ENCODE measurements around the gene ITPR3. TPM values are rescaled to one million over a fixed set of nuclear protein-coding genes. Genes with fewer than 3 reads are reported as not detected.

ITPR3 gene
- 31.7 and 31.9 TPM in 2 replicates for total RNA-seq

DNA sequence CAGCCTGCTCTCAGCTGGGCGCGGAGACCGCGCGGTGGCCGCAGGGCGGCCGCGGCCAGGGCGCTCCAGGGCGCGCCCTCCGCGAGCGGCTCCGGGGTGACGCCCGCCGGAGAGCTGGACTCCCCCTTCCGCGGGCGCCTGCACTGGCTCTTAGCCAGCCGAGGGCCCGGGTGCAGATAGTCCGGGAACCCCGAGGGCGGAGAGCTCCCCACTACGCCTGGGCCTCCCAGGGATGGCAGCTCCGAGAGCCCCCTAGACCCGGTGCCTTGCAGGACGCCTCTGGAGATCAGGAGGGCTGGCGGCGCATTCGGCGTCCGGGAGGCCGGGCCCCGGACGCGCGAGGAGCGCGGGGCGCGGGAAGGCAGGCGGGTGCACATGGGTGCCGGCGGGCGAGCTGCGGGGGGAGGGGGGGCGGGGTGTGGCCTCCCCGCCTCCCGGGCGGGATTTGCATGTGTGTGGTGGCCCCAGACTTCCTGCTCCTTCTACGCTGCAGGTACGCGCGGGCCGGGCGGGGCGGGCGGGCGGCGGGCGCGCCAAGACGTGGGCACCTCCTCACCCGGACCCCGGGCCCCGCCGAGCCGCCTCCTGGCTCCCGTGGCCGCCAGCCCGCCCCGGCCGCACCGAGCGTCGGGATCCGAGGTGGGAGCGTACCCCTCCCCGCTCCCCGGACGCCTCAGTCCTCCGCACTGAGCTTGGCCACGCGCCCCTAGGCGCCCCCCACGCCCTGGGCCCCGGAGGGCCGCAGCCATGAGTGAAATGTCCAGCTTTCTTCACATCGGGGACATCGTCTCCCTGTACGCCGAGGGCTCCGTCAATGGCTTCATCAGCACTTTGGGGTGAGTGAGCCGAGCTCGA lies at the start of gene ITPR3:
ITPR3 (plus strand) TSS at position 467 of the 855 bp plus-strand sequence; CDS start at position 748, 281 bp downstream.

DNA sequence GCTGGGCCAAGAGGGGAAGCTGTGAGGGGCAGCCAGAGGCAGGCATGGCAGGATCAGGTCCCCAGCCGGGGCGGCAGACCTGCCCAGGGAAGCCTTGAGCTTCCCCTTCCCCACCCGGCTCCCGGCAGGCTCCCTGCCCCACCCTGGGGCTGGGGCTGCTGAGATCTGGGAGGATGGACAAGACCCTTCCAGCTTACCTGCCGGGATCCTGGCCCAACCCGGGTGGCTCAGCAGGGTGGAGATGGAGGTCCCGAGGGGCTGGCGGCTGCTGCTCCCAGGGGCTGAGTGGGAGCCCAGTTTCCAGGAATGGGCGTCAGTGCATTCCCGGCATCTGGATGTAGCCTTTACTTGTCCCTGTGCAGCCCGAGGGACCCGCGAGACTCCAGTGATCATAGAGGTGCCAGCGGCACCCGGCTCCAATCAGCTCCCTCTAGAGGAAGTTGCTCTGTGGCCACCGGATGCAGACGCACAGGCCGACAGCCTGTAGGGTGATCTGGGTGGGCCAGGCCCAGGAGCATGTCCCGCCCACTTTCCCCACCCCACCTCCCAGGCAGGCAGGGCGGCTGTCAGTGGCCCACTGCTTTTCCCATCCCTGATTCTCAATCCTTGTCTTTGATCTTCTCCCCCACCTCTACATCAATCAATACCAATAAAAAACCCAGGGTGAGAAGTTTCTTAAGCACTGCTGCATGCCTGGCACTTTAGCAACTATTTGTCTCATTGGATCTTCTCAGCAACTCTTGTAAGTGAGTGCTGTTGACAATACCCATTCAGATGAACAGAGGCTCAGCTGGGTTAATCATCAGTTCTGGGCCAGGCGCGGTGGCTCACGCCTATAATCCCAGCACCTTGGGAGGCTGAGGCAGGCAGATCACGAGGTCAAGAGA lies 41.1 kb upstream of the ITPR3 start, which contains the start of gene BAK1:
BAK1 (minus strand) TSS at position 449 of the 887 bp plus-strand sequence. CDS start 2,672 bp downstream, outside the sequence.

DNA sequence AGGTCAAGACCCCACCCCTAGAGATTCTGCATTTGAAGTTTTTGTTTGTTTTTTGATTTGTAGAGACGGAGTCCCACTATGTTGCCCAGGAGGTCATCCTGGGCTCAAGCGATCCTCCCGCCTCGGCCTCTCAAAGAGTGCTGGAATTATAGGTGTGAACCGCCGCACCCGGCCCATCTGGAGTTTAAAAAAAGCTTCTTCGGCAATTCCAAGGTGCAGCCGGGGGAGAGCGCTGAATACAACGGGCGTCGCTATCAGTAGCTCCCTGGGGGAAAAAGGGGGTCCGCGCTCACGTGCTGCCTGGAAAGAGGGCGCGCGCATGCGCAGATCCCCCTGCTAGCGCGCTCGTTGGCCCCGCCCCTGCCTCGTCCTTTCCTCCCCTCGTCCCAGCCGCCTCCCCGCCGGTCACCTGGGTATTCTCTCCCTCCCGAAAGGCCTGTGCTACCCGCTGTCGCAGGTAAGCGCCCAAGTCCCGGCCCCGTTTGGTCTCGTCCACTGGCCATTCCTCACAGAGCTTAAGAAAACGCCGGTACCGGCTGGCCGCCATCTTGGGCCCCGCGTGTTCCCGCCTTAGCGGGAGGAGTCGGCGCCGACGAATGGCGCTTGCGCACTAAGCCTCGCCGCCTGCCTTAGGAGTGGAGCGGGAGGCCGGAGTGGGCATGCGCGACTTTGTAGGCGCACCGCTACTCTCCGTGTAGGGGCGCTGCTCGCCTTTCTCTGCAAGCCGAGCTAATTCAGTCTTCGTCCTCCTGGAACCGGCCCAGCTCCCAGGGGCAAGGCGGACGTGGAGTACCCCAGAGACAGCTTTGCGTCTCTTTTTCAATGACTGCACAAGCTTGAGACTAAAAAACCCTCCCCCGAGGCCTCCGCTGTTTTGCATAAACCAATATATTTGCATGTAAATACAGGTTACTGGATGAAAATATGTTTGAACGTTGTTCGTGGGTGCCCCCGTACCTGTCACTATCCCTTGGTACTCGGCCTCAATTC lies 90.3 kb downstream of the ITPR3 start, which contains the start of gene UQCC2:
UQCC2 (minus strand) TSS at position 561 of the 990 bp plus-strand sequence; CDS start at position 547, 14 bp downstream.

Other genes with a start within 250 kb of the ITPR3 start
- 29.8 and 33.4 TPM in 2 replicates for gene KIFC1, start 229.5 kb upstream of the ITPR3 start, total RNA-seq
- gene PHF1, start 210.3 kb upstream of the ITPR3 start, total RNA-seq = 31.7 and 34.0 TPM in 2 replicates
- gene CUTA, start 203.2 kb upstream of the ITPR3 start, total RNA-seq = 249 and 321 TPM in 2 replicates
- gene SYNGAP1, start 201.3 kb upstream of the ITPR3 start, total RNA-seq = 4.1 and 4.3 TPM in 2 replicates
- gene ZBTB9, start 166.7 kb upstream of the ITPR3 start, total RNA-seq = 4.3 and 8.6 TPM in 2 replicates
- gene BAK1, start 41.0 kb upstream of the ITPR3 start, total RNA-seq = 13.8 and 14.7 TPM in 2 replicates
- 71.4 and 85.0 TPM in 2 replicates for gene UQCC2, start 90.4 kb downstream of the ITPR3 start, total RNA-seq
- gene IP6K3, start 125.6 kb downstream of the ITPR3 start, total RNA-seq = 2.7 and 4.3 TPM in 2 replicates
- 45.7 and 49.3 TPM in 2 replicates for gene LEMD2, start 167.8 kb downstream of the ITPR3 start, total RNA-seq
- not detected in 2 replicates for gene MLN, start 182.7 kb downstream of the ITPR3 start, total RNA-seq

Data from myometrial cell (primary cell).